HL-60 (cell line): ENCODE results near the gene TOP2A.

Experiments
- DNase-seq, 2 experiments: peaks; one replicate each; pipeline ENCODE4 v3.0.0-alpha.2; 2010 to 2020; ENCODE audit warnings: low read depth in 1 of 2, low spot score in 1 of 2
- H3K27ac ChIP-seq: fragments of 250-450 bp; sonication (Bioruptor Pico); replicated peaks from 2 replicates; pipeline ENCODE4 v1.5.1; 2020; ENCODE audit warnings: mild to moderate bottlenecking, moderate library complexity
- H3K27me3 ChIP-seq: fragments of 250-450 bp; sonication (Bioruptor Pico); 2 replicates; pipeline ENCODE4 v1.5.1; 2021; ENCODE audit warnings: mild to moderate bottlenecking, moderate library complexity; ENCODE audit not compliant: insufficient read depth, poor library complexity, severe bottlenecking
- H3K4me3 ChIP-seq: replicated peaks from 2 replicates; pipeline ENCODE4 v1.5.1; 2011; ENCODE audit warnings: mild to moderate bottlenecking, control low read depth, low read length; ENCODE audit not compliant: insufficient read depth
- CTCF ChIP-seq: IDR thresholded peaks from one replicate; pipeline ENCODE4 v1.5.1; 2011; ENCODE audit warnings: low read length, control low read depth, inconsistent platforms; ENCODE audit not compliant: insufficient read depth
- GABPA ChIP-seq: IDR thresholded peaks from 2 replicates; pipeline ENCODE4 v1.6.1; 2012; ENCODE audit warnings: low read depth
- POLR2AphosphoS5 ChIP-seq: IDR thresholded peaks from 2 replicates; pipeline ENCODE4 v1.6.1; 2012; ENCODE audit warnings: low read depth
- REST ChIP-seq: IDR thresholded peaks from 2 replicates; pipeline ENCODE4 v1.6.1; 2012; ENCODE audit warnings: low read depth; ENCODE audit not compliant: insufficient replicate concordance
- SPI1 ChIP-seq: IDR thresholded peaks from 2 replicates; pipeline ENCODE4 v1.6.1; 2012; ENCODE audit warnings: low read depth, mild to moderate bottlenecking, borderline replicate concordance

TOP2A gene

GRCh38 chr17:40448213-40448638, 30.5 kb upstream of the TOP2A start:
- Histone ChIP-seq H3K4me3 (no peak overlapping the region), H3K27me3 (peaks cover 2% of the 10 kb centered on the region), H3K27ac (no peak overlapping the region)
- DNase-seq, result peak in 1 of 2 experiments; percentile 75
- TF ChIP-seq SPI1 (peak; percentile 73; the same call in 1 of the 2 replicates), CTCF (no peak)

GRCh38 chr17:40447806-40448205, 30.1 kb upstream of the TOP2A start:
- H3K27me3 ChIP-seq, result peaks cover 2% of the 10 kb centered on the region
- H3K27ac ChIP-seq, result no peak overlapping the region
- TF ChIP-seq REST (no peak), POLR2AphosphoS5 (no peak), SPI1 (no peak), CTCF (no peak), GABPA (no peak)
- no peak for DNase-seq
- no peak overlapping the region for H3K4me3 ChIP-seq

- no peak overlapping the region for H3K4me3 ChIP-seq
- no peak for TF ChIP-seq CTCF
- TF ChIP-seq GABPA, result no peak
- TF ChIP-seq REST, result no peak
- no peak for TF ChIP-seq POLR2AphosphoS5
- no peak for TF ChIP-seq SPI1
- DNase-seq, result no peak
- no peak overlapping the region for H3K27ac ChIP-seq
- H3K27me3 ChIP-seq, result peaks cover 2% of the 10 kb centered on the region
Measured at GRCh38 chr17:40447148-40447644, 29.5 kb upstream of the TOP2A start.

DNA sequence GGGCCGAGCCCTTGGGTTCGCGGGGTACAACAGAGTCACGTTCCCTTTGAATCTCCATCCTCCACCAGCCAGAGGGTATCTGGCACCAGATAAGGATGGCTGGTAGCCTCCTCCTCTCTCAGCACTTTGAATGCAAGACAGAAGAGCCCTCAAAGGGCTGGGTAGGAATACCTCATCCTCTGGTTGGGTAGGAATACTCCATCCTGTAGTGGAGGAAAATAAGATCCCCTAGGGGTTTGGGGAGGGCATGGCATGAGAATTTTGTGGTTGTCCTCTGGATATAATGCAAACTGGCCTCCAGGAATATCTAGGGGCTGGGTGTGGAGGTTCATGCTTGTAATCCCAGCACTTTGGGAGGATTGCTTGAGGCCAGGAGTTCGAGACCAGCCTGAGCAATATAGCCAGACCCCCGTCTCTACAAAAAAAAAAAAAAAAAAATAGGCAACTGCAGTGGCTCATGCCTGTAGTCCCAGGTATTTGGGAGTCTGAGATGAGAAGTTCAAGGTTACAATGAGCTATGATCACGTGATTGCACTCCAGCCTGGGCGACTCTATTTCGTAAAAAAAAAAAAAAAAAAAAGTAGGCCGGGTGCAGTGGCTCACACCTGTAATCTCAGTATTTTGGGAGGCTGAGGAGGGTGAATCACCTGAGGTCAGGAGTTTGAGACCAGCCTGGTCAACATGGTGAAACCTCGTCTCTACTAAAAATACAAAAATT, 28.2 kb upstream of the TOP2A start:
- Histone ChIP-seq H3K4me3 (no peak overlapping the region), H3K27ac (no peak overlapping the region), H3K27me3 (peaks cover 2% of the 10 kb centered on the region)
- no peak for TF ChIP-seq SPI1
- no peak for TF ChIP-seq REST
- no peak for TF ChIP-seq GABPA
- no peak for TF ChIP-seq POLR2AphosphoS5
- TF ChIP-seq CTCF, result no peak
- DNase-seq, result no peak
